ENCODE measurements around the gene CUBN.

CUBN gene

GRCh38 chr10:16913266-16913665 lies 216.3 kb downstream of the CUBN start:
- H3K27ac ChIP-seq: no peak overlapping the region
- TF ChIP-seq CTCF (conservative IDR thresholded peaks at IDR 0.05) (no peak), ZFX (IDR thresholded peaks at IDR 0.05) (no peak)

GRCh38 chr10:16910793-16911164 lies 218.8 kb downstream of the CUBN start:
- H3K27ac ChIP-seq: no peak overlapping the region
- TF ChIP-seq CTCF (conservative IDR thresholded peaks at IDR 0.05): no peak
- TF ChIP-seq ZFX (IDR thresholded peaks at IDR 0.05): no peak

- H3K27ac ChIP-seq: no peak overlapping the region
- TF ChIP-seq CTCF (conservative IDR thresholded peaks at IDR 0.05) (no peak), ZFX (IDR thresholded peaks at IDR 0.05) (no peak)
These were observed 219.4 kb downstream of the CUBN start for GRCh38 chr10:16909961-16910792.

GRCh38 chr10:16909271-16909767 lies 220.3 kb downstream of the CUBN start:
- TF ChIP-seq ZFX (IDR thresholded peaks at IDR 0.05): no peak
- no peak for TF ChIP-seq CTCF (conservative IDR thresholded peaks at IDR 0.05)
- no peak overlapping the region for H3K27ac ChIP-seq

GRCh38 chr10:16907687-16908086 lies 221.9 kb downstream of the CUBN start:
- H3K27ac ChIP-seq: no peak overlapping the region
- no peak for TF ChIP-seq ZFX (IDR thresholded peaks at IDR 0.05)
- no peak for TF ChIP-seq CTCF (conservative IDR thresholded peaks at IDR 0.05)

- TF ChIP-seq ZFX (IDR thresholded peaks at IDR 0.05) (no peak), CTCF (conservative IDR thresholded peaks at IDR 0.05) (no peak)
- H3K27ac ChIP-seq: no peak overlapping the region
These were observed 224.3 kb downstream of the CUBN start for GRCh38 chr10:16905320-16905719.

- no peak overlapping the region for H3K27ac ChIP-seq
- no peak for TF ChIP-seq ZFX (IDR thresholded peaks at IDR 0.05)
- no peak for TF ChIP-seq CTCF (conservative IDR thresholded peaks at IDR 0.05)
These were observed 225.0 kb downstream of the CUBN start for GRCh38 chr10:16904639-16905061.
